Measurements from ENCODE around the gene CCDC85B.

- TF ChIP-seq ZNF274 (IDR thresholded peaks at IDR 0.05; ENCODE audit: low read depth, low read length), result no peak
- TF ChIP-seq YY1 (IDR thresholded peaks at IDR 0.05; ENCODE audit: insufficient read depth, insufficient read length), result no peak
- TF ChIP-seq SUZ12 (IDR thresholded peaks at IDR 0.05; ENCODE audit: extremely low read depth, insufficient read depth, insufficient read length), result no peak
Observed at GRCh38 chr11:65849366-65849765, 41.1 kb upstream of the CCDC85B start.
